Skeletal muscle tissue (tissue), 4 donors: ENCODE measurements around the gene PXDN. TPM values are rescaled to one million over a fixed set of nuclear protein-coding genes. Genes with fewer than 3 reads are reported as not detected.

ENCODE experiments used
- H3K27ac ChIP-seq: one replicate; pipeline ENCODE4 v1.7.0; 2013; ENCODE audit warnings: mild to moderate bottlenecking, low read depth, low read length, inconsistent platforms
- H3K27me3 ChIP-seq, 3 donors: one replicate each; pipeline ENCODE4 v1.7.0; 2013; ENCODE audit warnings: low read length in 3 of 3; ENCODE audit not compliant: control insufficient read depth in 3 of 3, insufficient read depth in 3 of 3
- H3K36me3 ChIP-seq, 3 donors: one replicate each; pipeline ENCODE4 v1.7.0; 2013; ENCODE audit warnings: low read length in 3 of 3; ENCODE audit not compliant: control insufficient read depth in 3 of 3, insufficient read depth in 3 of 3
- H3K4me1 ChIP-seq, 3 donors: one replicate each; pipeline ENCODE4 v1.7.0; 2013; ENCODE audit warnings: low read length in 3 of 3, mild to moderate bottlenecking in 3 of 3; ENCODE audit not compliant: control insufficient read depth in 3 of 3, insufficient read depth in 3 of 3
- H3K4me3 ChIP-seq, 3 donors: one replicate each; pipeline ENCODE4 v1.7.0; 2013; ENCODE audit warnings: low read length in 3 of 3
- H3K9ac ChIP-seq, 3 donors: one replicate each; pipeline ENCODE4 v1.7.0; 2013; ENCODE audit warnings: low read length in 3 of 3, mild to moderate bottlenecking in 3 of 3, moderate library complexity in 2 of 3, low read depth in 1 of 3
- H3K9me3 ChIP-seq, 3 donors: one replicate each; pipeline ENCODE4 v1.7.0; 2013; ENCODE audit warnings: low read length in 3 of 3; ENCODE audit not compliant: control insufficient read depth in 3 of 3
- total RNA-seq: library from RNA; depleted of rRNA; stranded (reverse); fragments of >200 nt; gene quantifications from one replicate; pipeline ENCODE4 v1.2.3, GENCODE V29; 2014
- donor health status: Osteomylitis.

Gene PXDN
- total RNA-seq, 1 donor from 2014 or later: 106 TPM

DNA sequence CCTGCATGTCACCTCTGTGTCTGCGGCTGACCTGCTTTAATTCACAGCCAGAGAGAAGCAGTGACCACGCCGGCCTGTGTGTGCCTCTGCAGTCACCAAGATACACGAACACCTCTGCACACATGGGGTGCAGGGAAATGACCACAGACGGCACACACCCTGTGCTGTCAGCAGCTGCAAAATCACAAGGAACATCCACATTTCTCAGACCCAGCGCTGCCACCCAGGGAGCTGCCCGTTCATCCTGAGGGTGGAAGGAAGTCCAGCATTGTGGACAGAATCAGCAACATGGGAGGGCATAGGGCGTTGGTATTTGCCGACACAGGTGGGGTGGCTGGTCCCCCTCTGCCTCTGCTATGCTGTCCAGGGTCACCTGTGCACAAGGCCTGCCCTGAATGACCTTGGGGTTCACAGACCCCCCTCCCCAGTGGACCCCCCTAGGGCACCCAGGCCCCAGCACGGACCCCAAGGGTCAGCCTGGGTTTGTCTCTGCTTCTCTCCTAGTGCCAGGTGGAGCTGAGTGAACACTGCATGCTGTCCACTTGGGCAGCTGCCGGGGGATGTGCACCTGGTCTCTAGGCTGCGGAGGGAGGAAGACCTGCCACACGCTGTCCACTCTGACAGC, 107.4 kb downstream of the PXDN start:
- no peaks in the 10 kb centered on the region for H3K9me3 ChIP-seq
- peaks cover 0 to 13% (median 8%) of the 10 kb centered on the region in 3 donors for H3K27me3 ChIP-seq
- no peak overlapping the region for H3K4me3 ChIP-seq
- peaks cover 0 to 23% (median 20%) of the 10 kb centered on the region in 3 donors for H3K36me3 ChIP-seq
- no peak overlapping the region for H3K9ac ChIP-seq
- no peaks in the 10 kb centered on the region for H3K4me1 ChIP-seq
- H3K27ac ChIP-seq: no peak overlapping the region

DNA sequence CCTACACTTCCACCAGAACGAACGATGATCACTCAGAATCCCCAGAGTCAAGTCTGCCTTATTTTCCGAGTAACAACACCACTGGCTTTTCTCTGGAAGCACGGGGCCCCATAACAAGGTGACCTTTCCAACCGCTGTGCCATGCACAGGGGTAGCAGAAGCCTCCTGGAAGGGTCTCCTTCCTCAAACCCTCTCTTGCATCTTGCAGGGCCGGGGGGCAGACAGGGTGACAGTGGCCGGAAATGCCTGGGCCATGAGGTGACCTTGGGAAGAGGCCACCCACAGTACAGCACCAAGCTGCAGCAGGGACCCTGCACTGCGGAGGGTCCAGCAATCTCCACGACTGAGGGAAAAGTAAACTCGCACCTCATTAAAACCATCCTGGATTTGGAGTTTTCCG, 108.5 kb downstream of the PXDN start:
- H3K27ac ChIP-seq: no peak overlapping the region
- no peak overlapping the region for H3K4me3 ChIP-seq
- H3K36me3 ChIP-seq: peaks cover 0 to 20% (median 20%) of the 10 kb centered on the region in 3 donors
- no peak overlapping the region for H3K9ac ChIP-seq
- peaks cover 0 to 13% (median 11%) of the 10 kb centered on the region in 3 donors for H3K27me3 ChIP-seq
- no peaks in the 10 kb centered on the region for H3K9me3 ChIP-seq
- H3K4me1 ChIP-seq: no peaks in the 10 kb centered on the region

DNA sequence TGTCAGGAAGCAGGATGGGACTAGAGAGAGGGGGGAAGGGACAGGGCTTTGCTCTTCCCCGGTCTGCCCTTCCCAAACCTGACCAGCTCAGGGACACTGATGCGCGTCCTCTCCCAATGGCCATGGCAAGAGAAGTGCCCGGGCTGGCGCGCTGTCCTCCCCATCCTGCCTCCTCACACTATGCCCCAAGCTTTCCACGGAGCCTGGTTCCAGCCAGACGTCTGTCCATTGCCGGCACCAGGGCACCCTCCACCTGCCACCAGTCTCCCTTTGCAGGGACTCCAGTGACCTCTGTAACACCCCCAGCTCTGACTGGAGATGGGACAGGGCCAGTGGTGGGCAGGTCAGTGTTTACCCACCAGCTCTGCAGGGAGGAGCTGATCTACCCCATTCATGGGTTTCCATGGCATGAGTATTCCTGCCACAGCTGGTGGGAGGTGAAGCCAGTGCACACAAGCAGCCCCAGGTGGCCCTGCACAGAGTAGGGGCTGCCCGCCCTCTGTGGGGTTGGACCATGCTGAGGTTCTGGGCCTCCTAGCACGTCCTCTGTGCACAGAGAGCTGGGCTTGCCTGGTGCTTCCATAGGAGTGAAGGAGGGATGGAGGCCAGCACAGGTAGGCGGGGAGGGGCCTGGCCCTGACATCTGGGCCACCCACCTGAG, 109.5 kb downstream of the PXDN start:
- no peaks in the 10 kb centered on the region for H3K9me3 ChIP-seq
- peaks cover 0 to 13% (median 11%) of the 10 kb centered on the region in 3 donors for H3K27me3 ChIP-seq
- peaks cover 0 to 20% (median 20%) of the 10 kb centered on the region in 3 donors for H3K36me3 ChIP-seq
- H3K4me1 ChIP-seq: no peaks in the 10 kb centered on the region
- no peak overlapping the region for H3K27ac ChIP-seq
- H3K4me3 ChIP-seq: no peak overlapping the region
- no peak overlapping the region for H3K9ac ChIP-seq

DNA sequence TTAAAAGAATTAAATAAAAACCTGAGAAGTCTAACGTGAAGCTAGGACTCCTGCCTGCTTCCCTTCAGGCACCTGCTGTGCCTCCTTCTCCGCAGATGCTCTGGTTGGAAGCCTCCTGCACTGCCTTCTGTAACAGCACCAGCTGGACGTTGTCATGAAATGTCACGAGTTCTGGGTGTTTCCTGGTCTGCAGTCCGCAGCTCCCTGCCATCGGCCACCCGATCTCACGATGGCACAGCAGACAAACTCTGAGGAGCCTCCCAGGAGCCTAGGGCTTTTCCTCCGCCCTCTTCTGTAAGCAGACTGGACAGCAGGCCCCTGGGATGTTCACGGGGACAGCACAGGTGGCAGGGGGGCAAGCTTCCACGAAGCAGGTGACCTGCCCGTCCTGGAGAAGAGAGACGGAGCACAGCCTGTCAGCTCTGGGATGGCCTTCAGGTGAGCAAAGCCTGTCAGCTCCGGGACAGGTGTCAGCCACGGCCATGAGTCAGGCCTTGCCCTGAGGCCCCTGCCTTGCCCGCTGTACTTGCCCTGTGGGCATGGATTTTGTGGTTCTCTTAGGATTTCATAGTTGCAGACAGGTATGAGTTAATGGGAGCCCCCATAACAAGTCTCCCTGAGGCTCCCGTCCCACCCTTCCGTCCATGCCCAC, 110.3 kb downstream of the PXDN start:
- Histone ChIP-seq H3K4me1 (no peaks in the 10 kb centered on the region), H3K9me3 (no peaks in the 10 kb centered on the region), H3K9ac (no peak overlapping the region), H3K27ac (no peak overlapping the region), H3K4me3 (no peak overlapping the region), H3K27me3 (peaks cover 0 to 11% (median 9%) of the 10 kb centered on the region in 3 donors), H3K36me3 (peaks cover 0 to 20% (median 20%) of the 10 kb centered on the region in 3 donors)

DNA sequence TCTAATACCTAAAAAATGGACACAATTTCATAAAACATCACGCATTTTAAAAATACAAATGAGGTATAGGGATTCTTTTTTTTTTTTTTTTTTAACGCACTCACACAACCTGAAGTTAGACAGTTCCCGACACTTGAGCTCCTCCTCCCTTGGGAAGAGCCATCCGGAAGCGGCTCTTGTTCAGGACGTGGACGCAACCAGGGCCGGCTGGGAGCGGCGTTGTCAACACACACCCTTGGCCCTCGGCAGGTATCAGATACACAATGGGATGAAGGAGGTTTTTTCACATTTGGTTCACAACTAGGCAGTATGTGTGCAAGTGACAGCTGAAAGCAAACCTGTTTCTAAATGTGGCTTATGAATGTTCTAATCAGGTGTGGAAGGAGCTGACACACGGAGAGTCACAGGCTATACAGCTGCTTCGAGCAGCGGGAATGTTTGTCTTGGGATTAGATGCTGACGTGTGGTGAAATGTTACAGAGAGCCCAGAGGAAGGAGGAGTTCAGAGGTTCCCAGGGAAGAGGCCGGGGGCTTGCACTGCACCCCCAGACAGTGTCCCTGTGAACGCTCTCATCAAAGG, 111.1 kb downstream of the PXDN start:
- Histone ChIP-seq H3K4me3 (no peak overlapping the region), H3K4me1 (no peaks in the 10 kb centered on the region), H3K27me3 (peaks cover 0 to 11% (median 9%) of the 10 kb centered on the region in 3 donors), H3K27ac (no peak overlapping the region), H3K9me3 (no peaks in the 10 kb centered on the region), H3K36me3 (peaks cover 0 to 20% (median 17%) of the 10 kb centered on the region in 3 donors), H3K9ac (no peak overlapping the region)

DNA sequence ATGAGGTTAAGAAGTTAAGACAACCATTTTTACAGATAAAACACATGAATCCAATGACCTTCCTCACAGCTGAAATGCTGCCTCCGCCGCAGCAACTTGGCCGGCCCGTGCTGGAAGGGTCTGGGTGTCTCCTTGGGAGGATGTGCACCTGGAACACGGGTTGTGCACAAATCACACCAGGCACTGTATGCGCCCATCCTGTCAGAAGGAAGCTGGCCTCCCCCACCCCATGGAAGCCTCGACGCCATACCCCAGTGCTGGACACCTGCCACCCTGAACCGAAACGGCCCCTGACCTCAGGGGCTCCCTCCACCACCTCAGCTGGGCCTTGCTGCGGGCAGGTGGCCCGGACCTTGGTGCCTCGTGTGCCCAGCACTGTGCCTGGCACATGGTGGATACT, 111.8 kb downstream of the PXDN start:
- Histone ChIP-seq H3K27me3 (peaks cover 0 to 15% (median 9%) of the 10 kb centered on the region in 3 donors), H3K9me3 (no peaks in the 10 kb centered on the region), H3K4me1 (no peaks in the 10 kb centered on the region), H3K27ac (no peak overlapping the region), H3K36me3 (peaks cover 0 to 20% (median 15%) of the 10 kb centered on the region in 3 donors), H3K9ac (no peak overlapping the region), H3K4me3 (no peak overlapping the region)

DNA sequence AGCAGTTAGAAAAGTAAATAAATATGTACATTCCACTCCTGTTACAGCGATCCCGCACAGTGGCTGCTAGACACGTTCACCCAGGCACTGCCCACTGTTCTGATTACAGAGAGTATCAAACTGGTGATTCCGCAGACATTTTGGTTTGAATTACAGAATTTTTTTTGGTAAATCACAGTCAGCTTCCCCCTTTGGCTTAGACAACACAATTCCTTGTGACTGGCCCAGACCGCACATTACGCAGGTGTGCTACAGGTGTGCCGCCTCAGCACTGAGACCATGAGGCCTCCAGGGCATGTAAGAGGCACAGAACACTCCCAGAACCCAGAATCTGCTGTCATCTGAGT, 112.3 kb downstream of the PXDN start:
- Histone ChIP-seq H3K9me3 (no peaks in the 10 kb centered on the region), H3K27ac (no peak overlapping the region), H3K4me3 (no peak overlapping the region), H3K27me3 (peaks cover 0 to 15% (median 9%) of the 10 kb centered on the region in 3 donors), H3K36me3 (peaks cover 0 to 20% (median 15%) of the 10 kb centered on the region in 3 donors), H3K4me1 (no peaks in the 10 kb centered on the region), H3K9ac (no peak overlapping the region)

DNA sequence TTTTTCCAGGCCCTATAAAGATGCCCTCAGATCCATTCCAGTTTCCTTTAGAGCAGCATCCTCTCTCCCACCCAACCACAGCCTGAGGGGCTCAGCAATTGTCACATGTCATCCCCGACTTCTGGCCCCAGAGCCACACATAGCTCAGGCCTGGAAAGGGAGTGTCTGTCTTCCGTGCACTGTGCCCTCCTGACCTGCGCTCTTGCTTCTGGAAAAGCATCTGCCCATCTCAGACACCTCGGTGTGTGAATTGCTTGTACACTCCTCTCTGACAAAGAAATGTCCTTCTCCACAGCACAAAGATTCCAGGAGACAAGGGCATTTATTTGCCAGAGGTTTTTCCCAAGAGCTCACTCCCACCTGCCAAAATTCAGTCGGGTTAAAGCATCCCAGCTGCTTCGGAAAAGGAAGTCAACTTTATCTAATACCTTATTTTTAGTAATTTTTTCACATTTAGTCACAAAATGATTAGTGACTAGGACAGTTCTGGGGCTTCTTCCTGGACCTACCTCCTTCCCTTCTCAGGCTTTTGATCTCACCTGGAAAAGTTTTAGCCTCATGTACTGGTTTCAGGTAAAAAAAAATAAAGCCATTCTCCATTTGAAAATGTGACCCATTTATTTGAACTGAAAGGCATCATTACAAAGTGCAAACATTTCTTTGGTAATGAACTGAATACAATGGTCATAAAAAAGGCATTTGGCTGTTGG, 112.9 kb downstream of the PXDN start:
- no peak overlapping the region for H3K9ac ChIP-seq
- peaks cover 0 to 19% (median 12%) of the 10 kb centered on the region in 3 donors for H3K36me3 ChIP-seq
- H3K27ac ChIP-seq: no peak overlapping the region
- no peaks in the 10 kb centered on the region for H3K4me1 ChIP-seq
- H3K9me3 ChIP-seq: no peaks in the 10 kb centered on the region
- peaks cover 0 to 15% (median 9%) of the 10 kb centered on the region in 3 donors for H3K27me3 ChIP-seq
- no peak overlapping the region for H3K4me3 ChIP-seq

DNA sequence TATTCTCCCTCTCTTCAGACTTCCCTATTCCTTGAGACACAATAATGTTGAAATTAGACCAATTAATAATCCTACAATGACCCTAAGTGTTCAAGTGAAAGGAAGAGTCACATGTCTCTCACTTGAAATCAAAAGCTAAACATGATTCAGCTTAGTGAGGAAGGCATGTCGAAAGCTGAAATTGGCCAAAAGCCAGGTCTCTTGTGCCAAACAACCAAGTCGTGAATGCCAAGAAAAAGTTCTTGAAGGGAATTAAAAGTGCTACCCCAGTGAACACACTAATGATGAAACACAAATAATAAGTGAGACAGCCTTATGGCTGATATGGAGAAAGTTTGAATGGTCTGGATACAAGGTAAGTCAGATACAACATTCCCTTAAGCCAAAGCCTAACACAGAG, 115.4 kb downstream of the PXDN start:
- Histone ChIP-seq H3K36me3 (peaks cover 0 to 4% (median 2%) of the 10 kb centered on the region in 3 donors), H3K9me3 (no peaks in the 10 kb centered on the region), H3K4me1 (peaks cover 0 to 5% (median 4%) of the 10 kb centered on the region in 3 donors), H3K27ac (no peak overlapping the region), H3K27me3 (peaks cover 0 to 12% (median 4%) of the 10 kb centered on the region in 3 donors), H3K9ac (no peak overlapping the region), H3K4me3 (no peak overlapping the region)
